RWPE2 (cell line): ENCODE data around the gene WIZ.
A peak's percentile ranks its signal among the peaks of the same experiment; 100 is the strongest.

Experiments
- ATAC-seq: fragments of 200-7000 bp; cut with Tn5 transposase; 3 replicates; pipeline ENCODE4 v1.9.1; 2021; ENCODE audit warnings: low read depth
- DNase-seq: peaks from one replicate; pipeline ENCODE4 v3.0.0-alpha.2; 2020; ENCODE audit warnings: low spot score
- H3K27ac ChIP-seq: fragments of 450-650 bp; 2 replicates; pipeline ENCODE4 v1.5.1; 2017; ENCODE audit warnings: mild to moderate bottlenecking; ENCODE audit not compliant: poor library complexity, severe bottlenecking
- H3K27me3 ChIP-seq: fragments of 250-450 bp; sonication (Bioruptor Pico); 2 replicates; pipeline ENCODE4 v1.5.1; 2021; ENCODE audit warnings: mild to moderate bottlenecking, moderate library complexity; ENCODE audit not compliant: insufficient read depth, poor library complexity, severe bottlenecking
- H3K36me3 ChIP-seq: fragments of 250-450 bp; sonication (Bioruptor Pico); 2 replicates; pipeline ENCODE4 v1.5.1; 2020; ENCODE audit warnings: low read depth, mild to moderate bottlenecking, moderate library complexity
- H3K4me1 ChIP-seq: fragments of 250-450 bp; sonication (Bioruptor Pico); 2 replicates; pipeline ENCODE4 v1.5.1; 2021; ENCODE audit warnings: mild to moderate bottlenecking, moderate library complexity; ENCODE audit not compliant: insufficient read depth, poor library complexity, severe bottlenecking
- H3K4me3 ChIP-seq: fragments of 250-450 bp; sonication (Bioruptor Pico); 2 replicates; pipeline ENCODE4 v1.5.1; 2021; ENCODE audit warnings: mild to moderate bottlenecking, moderate library complexity; ENCODE audit not compliant: severe bottlenecking
- H3K9me3 ChIP-seq: fragments of 250-450 bp; sonication (Bioruptor Pico); 2 replicates; pipeline ENCODE4 v1.5.1; 2021; ENCODE audit warnings: mild to moderate bottlenecking, moderate library complexity; ENCODE audit not compliant: severe bottlenecking
- TF ChIP-seq, protein P1 (sequence below): fragments of 450-650 bp; IDR thresholded peaks from one replicate; pipeline ENCODE4 v1.5.1; 2017; ENCODE audit warnings: mild to moderate bottlenecking, moderate library complexity; ENCODE audit not compliant: poor library complexity, severe bottlenecking

Gene WIZ

DNA sequence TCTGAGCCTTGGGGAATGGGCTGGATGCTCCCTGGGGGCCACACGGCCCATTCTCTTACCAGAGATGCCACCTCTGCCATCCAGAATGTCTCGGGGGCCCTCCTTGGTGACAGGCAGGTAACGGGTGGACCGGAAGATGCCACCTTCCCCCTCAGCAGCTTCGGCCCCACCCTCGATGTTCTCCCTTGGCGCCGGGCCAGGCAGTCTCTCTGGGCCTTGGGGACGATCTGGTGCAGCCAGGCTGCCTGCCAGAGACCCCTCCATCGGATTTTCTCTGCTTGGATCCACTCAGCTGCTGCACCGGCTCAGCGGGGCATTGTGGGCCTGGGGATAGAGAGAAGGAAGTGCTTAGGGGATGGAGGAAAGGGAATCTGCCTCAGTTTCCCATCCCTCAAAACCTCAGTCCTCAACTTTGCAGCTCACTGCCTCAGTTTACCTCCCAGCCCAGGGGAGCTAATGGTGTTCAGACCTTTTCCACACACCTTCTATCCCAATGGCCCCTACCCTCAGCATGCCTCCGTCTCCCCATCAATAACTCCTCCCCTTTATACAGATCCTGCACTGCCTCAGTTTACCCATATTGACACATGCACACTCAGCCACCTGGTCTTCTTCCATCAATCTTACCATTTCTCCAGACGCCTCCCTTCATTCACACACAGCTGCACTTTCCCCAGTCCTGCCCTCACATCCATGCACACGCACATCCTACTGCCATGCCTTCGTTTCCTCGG lies 1.5 kb downstream of the WIZ start:
- DNase-seq: peak; percentile 46
- H3K36me3 ChIP-seq: no peaks in the 10 kb centered on the region
- no peak for ATAC-seq
- no peak overlapping the region for H3K4me3 ChIP-seq
- H3K4me1 ChIP-seq: no peaks in the 10 kb centered on the region
- no peaks in the 10 kb centered on the region for H3K27me3 ChIP-seq
- no peak overlapping the region for H3K27ac ChIP-seq
- no peaks in the 10 kb centered on the region for H3K9me3 ChIP-seq
- TF ChIP-seq, protein P1, sequence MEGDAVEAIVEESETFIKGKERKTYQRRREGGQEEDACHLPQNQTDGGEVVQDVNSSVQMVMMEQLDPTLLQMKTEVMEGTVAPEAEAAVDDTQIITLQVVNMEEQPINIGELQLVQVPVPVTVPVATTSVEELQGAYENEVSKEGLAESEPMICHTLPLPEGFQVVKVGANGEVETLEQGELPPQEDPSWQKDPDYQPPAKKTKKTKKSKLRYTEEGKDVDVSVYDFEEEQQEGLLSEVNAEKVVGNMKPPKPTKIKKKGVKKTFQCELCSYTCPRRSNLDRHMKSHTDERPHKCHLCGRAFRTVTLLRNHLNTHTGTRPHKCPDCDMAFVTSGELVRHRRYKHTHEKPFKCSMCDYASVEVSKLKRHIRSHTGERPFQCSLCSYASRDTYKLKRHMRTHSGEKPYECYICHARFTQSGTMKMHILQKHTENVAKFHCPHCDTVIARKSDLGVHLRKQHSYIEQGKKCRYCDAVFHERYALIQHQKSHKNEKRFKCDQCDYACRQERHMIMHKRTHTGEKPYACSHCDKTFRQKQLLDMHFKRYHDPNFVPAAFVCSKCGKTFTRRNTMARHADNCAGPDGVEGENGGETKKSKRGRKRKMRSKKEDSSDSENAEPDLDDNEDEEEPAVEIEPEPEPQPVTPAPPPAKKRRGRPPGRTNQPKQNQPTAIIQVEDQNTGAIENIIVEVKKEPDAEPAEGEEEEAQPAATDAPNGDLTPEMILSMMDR: no peak

GRCh38 chr19:15447057-15447456 lies 2.7 kb downstream of the WIZ start:
- Histone ChIP-seq H3K9me3 (no peaks in the 10 kb centered on the region), H3K36me3 (no peaks in the 10 kb centered on the region), H3K4me3 (no peak overlapping the region), H3K27me3 (no peaks in the 10 kb centered on the region), H3K27ac (no peak overlapping the region), H3K4me1 (no peaks in the 10 kb centered on the region)
- ATAC-seq: no peak
- TF ChIP-seq, protein P1: no peak
- no peak for DNase-seq

- Histone ChIP-seq H3K4me3 (no peak overlapping the region), H3K36me3 (no peaks in the 10 kb centered on the region), H3K9me3 (no peaks in the 10 kb centered on the region), H3K4me1 (no peaks in the 10 kb centered on the region), H3K27ac (no peak overlapping the region), H3K27me3 (no peaks in the 10 kb centered on the region)
- DNase-seq (no peak), ATAC-seq (no peak)
- TF ChIP-seq, protein P1: no peak
These were observed 3.9 kb downstream of the WIZ start for GRCh38 chr19:15445807-15446376.

GRCh38 chr19:15445227-15445605 lies 4.5 kb downstream of the WIZ start:
- H3K9me3 ChIP-seq: no peaks in the 10 kb centered on the region
- ATAC-seq (no peak), DNase-seq (no peak)
- H3K4me1 ChIP-seq: no peaks in the 10 kb centered on the region
- H3K27me3 ChIP-seq: no peaks in the 10 kb centered on the region
- TF ChIP-seq, protein P1: no peak
- no peak overlapping the region for H3K4me3 ChIP-seq
- H3K27ac ChIP-seq: no peak overlapping the region
- H3K36me3 ChIP-seq: no peaks in the 10 kb centered on the region
